Measurements from ENCODE around the gene PDE4D. TPM values are rescaled to one million over a fixed set of nuclear protein-coding genes. Genes with fewer than 3 reads are reported as not detected.

PDE4D gene
- total and polyA plus RNA-seq, 2 of the 4 experiments (the other 2 are of a cell fraction), result 1.4 to 7.9 TPM

GRCh38 chr5:59682542-59682941, 211.0 kb downstream of the PDE4D start:
- CTCF ChIA-PET, result no interaction called here
- intact Hi-C loops (cut with micrococcal nuclease) (no loop called here), dilution Hi-C loops (cut with HindIII; ENCODE audit: low sequenced_read_pairs, unreplicated experiment) (no loop called here), in situ Hi-C loops (cut with MboI; ENCODE audit: low sequenced_read_pairs) (no loop called here)
- no peak overlapping the region for H4K91ac ChIP-seq (ENCODE audit: insufficient read depth, low read depth, low read length)
- no peaks in the 10 kb centered on the region for H3K4me1 ChIP-seq (ENCODE audit: control insufficient read depth, insufficient read depth, low read length)
- no peak overlapping the region for H3K18ac ChIP-seq (ENCODE audit: low read depth, low read length)
- H2BK5ac ChIP-seq (ENCODE audit: low read depth, low read length, poor library complexity, severe bottlenecking), result no peak overlapping the region
- no peak overlapping the region for H4K5ac ChIP-seq (ENCODE audit: low read depth, low read length)
- H3K27me3 ChIP-seq (ENCODE audit: control insufficient read depth, insufficient read depth, low read length), result no peaks in the 10 kb centered on the region
- no peak overlapping the region for H3K23ac ChIP-seq (ENCODE audit: low read depth, low read length)
- no peaks in the 10 kb centered on the region for H3K79me1 ChIP-seq (ENCODE audit: low read depth in 1 of 2, low read length in 2 of 2)
- no peak overlapping the region for H3K4ac ChIP-seq (ENCODE audit: low read depth, low read length)
- TF ChIP-seq RAD21 (IDR thresholded peaks at IDR 0.05; ENCODE audit: low read length) (no peak), MAFK (IDR thresholded peaks at IDR 0.05; ENCODE audit: low read depth, low read length) (no peak), POLR2A (IDR thresholded peaks at IDR 0.05; ENCODE audit: low read depth, low read length) (no peak), RCOR1 (IDR thresholded peaks at IDR 0.05; ENCODE audit: insufficient replicate concordance, low read length) (no peak), NFE2L2 (IDR thresholded peaks at IDR 0.05; ENCODE audit: low read depth, low read length) (no peak), SMC3 (IDR thresholded peaks at IDR 0.05; ENCODE audit: low read depth, low read length) (no peak), MXI1 (IDR thresholded peaks at IDR 0.05; ENCODE audit: borderline replicate concordance, low read depth, low read length) (no peak), FOS (IDR thresholded peaks at IDR 0.05; ENCODE audit: low read depth, low read length) (no peak), CHD1 (IDR thresholded peaks at IDR 0.05; ENCODE audit: low read depth, low read length) (no peak), USF2 (IDR thresholded peaks at IDR 0.05; ENCODE audit: low read depth, low read length) (no peak), RFX5 (IDR thresholded peaks at IDR 0.05; ENCODE audit: low read depth, low read length) (no peak), MAZ (IDR thresholded peaks at IDR 0.05; ENCODE audit: borderline replicate concordance, low read depth, low read length) (no peak), ELK1 (IDR thresholded peaks at IDR 0.05; ENCODE audit: borderline replicate concordance, low read depth, low read length) (no peak), BHLHE40 (IDR thresholded peaks at IDR 0.05; ENCODE audit: low read depth, low read length) (no peak), CTCF (conservative IDR thresholded peaks at IDR 0.05; ENCODE audit: low read depth, low read length) (no peak)
- H3K4me2 ChIP-seq (ENCODE audit: low read depth, low read length), result no peak overlapping the region
- no peak overlapping the region for H3K27ac ChIP-seq (ENCODE audit: insufficient read depth, low read length)
- no peak overlapping the region for H3K14ac ChIP-seq (replicated peaks; ENCODE audit: low read depth, low read length)
- no peak overlapping the region for H2BK120ac ChIP-seq (ENCODE audit: low read depth, low read length)
- H3K9me1 ChIP-seq (ENCODE audit: insufficient read depth, low read length), result no peaks in the 10 kb centered on the region
- no peaks in the 10 kb centered on the region for H3K36me3 ChIP-seq (ENCODE audit: control insufficient read depth, insufficient read depth, low read length)
- no peak overlapping the region for H2AFZ ChIP-seq (replicated peaks; ENCODE audit: low read length, poor library complexity)
- no peak overlapping the region for H3K9ac ChIP-seq (ENCODE audit: low read depth, low read length)
- no peak overlapping the region for H2AK5ac ChIP-seq (ENCODE audit: low read depth, low read length)
- POLR2A ChIA-PET (ENCODE audit: unreplicated experiment), result no interaction called here
- DNase-seq (no peak), ATAC-seq (ENCODE audit: low read depth) (no peak)
- no TSS peak for BruUV-seq (replicated peaks)
- H3K56ac ChIP-seq (ENCODE audit: extremely low read depth, insufficient read depth, low read length), result no peak overlapping the region
- H2BK15ac ChIP-seq (ENCODE audit: low read depth, low read length), result no peak overlapping the region
- no peak overlapping the region for H3K4me3 ChIP-seq (ENCODE audit: insufficient read depth, low read depth, low read length)
- H4K8ac ChIP-seq (ENCODE audit: low read depth in 2 of 2, low read length in 2 of 2), result no peak overlapping the region
- H3K9me3 ChIP-seq (ENCODE audit: control insufficient read depth, insufficient read depth, low read length), result no peaks in the 10 kb centered on the region
- H4K20me1 ChIP-seq (ENCODE audit: insufficient read depth, low read length), result no peaks in the 10 kb centered on the region
- no peak overlapping the region for H2AK9ac ChIP-seq (replicated peaks; ENCODE audit: low read depth, low read length, poor library complexity)
- H2BK20ac ChIP-seq (ENCODE audit: low read depth, low read length), result no peak overlapping the region
- no CpG with 5 or more reads among the region's 1 CpG for WGBS, 2 experiments (ENCODE audit: extremely low coverage in 2 of 2, insufficient read length in 1 of 2)

Measured in IMR-90 (cell line).